Ishikawa (cell line): ENCODE results near the gene TMEM120B.

Source experiments
- CEBPB ChIP-seq: IDR thresholded peaks from 2 replicates; pipeline ENCODE4 v1.6.1; 2012
- CREB1 ChIP-seq: IDR thresholded peaks from 2 replicates; pipeline ENCODE4 v1.6.1; 2012; ENCODE audit warnings: low read depth
- EGR1 ChIP-seq: IDR thresholded peaks from 2 replicates; pipeline ENCODE4 v1.6.1; 2012
- EP300 ChIP-seq: IDR thresholded peaks from 2 replicates; pipeline ENCODE4 v1.6.1; 2012; ENCODE audit warnings: borderline replicate concordance
- FOXM1 ChIP-seq: IDR thresholded peaks from 2 replicates; pipeline ENCODE4 v1.6.1; 2012; ENCODE audit warnings: low read depth, borderline replicate concordance
- NFIC ChIP-seq: IDR thresholded peaks from 2 replicates; pipeline ENCODE4 v1.6.1; 2012
- RAD21 ChIP-seq: IDR thresholded peaks from 2 replicates; pipeline ENCODE4 v1.6.1; 2012; ENCODE audit warnings: low read depth
- TAF1 ChIP-seq: IDR thresholded peaks from 2 replicates; pipeline ENCODE4 v1.6.1; 2012; ENCODE audit warnings: low read depth, mild to moderate bottlenecking
- TCF12 ChIP-seq: IDR thresholded peaks from 2 replicates; pipeline ENCODE4 v1.6.1; 2012; ENCODE audit warnings: low read depth
- TEAD4 ChIP-seq: IDR thresholded peaks from 2 replicates; pipeline ENCODE4 v1.6.1; 2012
- YY1 ChIP-seq: IDR thresholded peaks from 2 replicates; pipeline ENCODE4 v1.6.1; 2012; ENCODE audit warnings: low read depth
- ZBTB7A ChIP-seq: IDR thresholded peaks from 2 replicates; pipeline ENCODE4 v1.6.1; 2012; ENCODE audit warnings: low read depth
- TF ChIP-seq, protein P1 (sequence below): IDR thresholded peaks from 2 replicates; pipeline ENCODE4 v1.6.1; 2012
- TF ChIP-seq, protein P2 (sequence below): IDR thresholded peaks from 2 replicates; pipeline ENCODE4 v1.6.1; 2012; ENCODE audit warnings: low read depth, mild to moderate bottlenecking
- TF ChIP-seq, protein P3 (sequence below): IDR thresholded peaks from 2 replicates; pipeline ENCODE4 v1.6.1; 2012

The TMEM120B gene

DNA sequence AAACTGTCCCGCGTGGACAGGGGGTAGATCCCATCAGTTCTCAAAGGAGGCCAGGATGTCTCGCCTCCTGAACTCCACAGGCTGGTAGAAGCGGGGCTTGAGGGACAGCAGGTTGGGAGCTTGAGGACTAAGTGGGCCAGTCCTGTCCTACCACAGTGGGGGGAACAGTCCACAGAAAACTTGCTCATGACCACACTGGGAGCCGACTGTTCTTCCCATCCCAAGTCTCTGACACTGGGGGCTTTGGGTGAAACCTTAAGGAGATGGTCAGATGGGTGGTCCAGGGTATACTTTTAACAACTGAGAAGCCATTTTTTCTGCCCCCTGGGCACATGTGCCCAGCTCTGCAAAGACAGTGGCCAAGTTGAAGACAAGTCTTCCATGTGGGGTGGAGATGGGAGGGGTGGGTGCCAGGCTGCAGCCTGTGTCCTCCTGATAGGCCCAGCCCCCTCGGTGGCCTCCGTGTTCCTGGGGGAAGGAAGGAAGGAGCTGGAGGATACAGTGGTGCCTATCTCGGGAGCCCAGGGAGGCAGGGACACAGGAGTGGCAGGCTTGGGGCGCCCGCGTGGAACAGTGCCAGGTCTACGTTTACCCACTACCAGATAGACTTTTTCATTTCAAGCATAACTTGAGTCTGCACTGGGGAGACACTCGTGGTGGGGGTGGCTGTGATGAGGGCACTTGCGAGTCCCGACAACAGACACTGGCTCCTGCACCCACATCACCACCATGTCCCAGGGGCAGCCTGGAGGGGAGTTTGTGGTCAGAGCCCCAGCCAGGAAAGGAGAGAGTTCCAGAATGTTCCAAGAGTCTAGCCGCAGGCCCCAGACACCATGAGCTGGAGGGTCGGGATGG lies 66.2 kb downstream of the TMEM120B start:
- TF ChIP-seq TCF12 (no peak), NFIC (no peak), FOXM1 (no peak)

DNA sequence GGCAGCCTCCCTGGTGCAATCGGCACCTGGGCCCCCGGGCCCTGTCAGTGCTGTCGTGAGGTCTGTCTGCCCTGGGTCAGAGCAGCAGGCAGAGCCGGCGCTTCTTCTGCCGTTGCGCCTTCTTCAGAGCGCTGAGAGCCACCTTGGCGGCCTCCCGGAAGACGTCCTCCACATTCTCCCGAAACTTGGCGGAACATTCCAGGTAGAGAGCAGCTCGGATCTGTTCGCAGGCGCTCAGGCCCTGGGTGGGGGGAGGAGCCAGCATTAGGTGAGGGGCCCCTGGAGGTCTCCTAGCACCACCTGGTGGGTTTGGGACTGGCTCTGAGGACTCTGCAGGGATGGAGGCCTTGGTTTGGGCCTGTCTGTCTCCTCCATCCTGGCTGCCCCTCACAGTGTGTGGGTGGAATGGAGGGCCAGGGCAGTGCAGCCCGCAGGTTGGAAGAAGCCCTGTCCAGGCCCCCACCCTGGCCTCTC lies 66.9 kb downstream of the TMEM120B start:
- TF ChIP-seq, protein P1, sequence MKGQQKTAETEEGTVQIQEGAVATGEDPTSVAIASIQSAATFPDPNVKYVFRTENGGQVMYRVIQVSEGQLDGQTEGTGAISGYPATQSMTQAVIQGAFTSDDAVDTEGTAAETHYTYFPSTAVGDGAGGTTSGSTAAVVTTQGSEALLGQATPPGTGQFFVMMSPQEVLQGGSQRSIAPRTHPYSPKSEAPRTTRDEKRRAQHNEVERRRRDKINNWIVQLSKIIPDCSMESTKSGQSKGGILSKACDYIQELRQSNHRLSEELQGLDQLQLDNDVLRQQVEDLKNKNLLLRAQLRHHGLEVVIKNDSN = no peak
- TF ChIP-seq FOXM1 (no peak), NFIC (no peak), RAD21 (no peak), CEBPB (no peak), TEAD4 (no peak), CREB1 (no peak), TCF12 (no peak)

DNA sequence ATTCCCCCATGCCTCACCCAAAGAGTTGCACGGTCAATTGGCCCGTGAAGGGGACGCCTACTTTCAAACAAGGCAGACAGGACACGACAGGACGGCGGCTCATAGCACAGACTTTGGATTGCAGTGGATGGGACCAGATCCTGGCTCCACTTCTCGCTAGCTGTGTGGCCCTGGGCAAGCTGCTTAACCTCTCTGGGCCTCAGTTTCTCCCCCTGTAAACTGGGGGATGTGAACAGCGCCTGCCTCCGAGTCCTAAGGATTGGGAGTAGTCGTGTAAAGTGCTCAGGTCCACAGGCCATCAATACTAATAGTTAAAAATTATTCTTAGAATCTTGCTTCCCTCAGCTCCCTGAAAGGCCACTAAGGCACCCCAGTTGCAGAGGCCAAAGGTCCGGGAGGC lies 67.9 kb downstream of the TMEM120B start:
- TF ChIP-seq, protein P1 = no peak
- TF ChIP-seq TEAD4 (no peak), EGR1 (no peak), TAF1 (no peak), CREB1 (no peak), NFIC (no peak), YY1 (no peak)
- TF ChIP-seq, protein P2, sequence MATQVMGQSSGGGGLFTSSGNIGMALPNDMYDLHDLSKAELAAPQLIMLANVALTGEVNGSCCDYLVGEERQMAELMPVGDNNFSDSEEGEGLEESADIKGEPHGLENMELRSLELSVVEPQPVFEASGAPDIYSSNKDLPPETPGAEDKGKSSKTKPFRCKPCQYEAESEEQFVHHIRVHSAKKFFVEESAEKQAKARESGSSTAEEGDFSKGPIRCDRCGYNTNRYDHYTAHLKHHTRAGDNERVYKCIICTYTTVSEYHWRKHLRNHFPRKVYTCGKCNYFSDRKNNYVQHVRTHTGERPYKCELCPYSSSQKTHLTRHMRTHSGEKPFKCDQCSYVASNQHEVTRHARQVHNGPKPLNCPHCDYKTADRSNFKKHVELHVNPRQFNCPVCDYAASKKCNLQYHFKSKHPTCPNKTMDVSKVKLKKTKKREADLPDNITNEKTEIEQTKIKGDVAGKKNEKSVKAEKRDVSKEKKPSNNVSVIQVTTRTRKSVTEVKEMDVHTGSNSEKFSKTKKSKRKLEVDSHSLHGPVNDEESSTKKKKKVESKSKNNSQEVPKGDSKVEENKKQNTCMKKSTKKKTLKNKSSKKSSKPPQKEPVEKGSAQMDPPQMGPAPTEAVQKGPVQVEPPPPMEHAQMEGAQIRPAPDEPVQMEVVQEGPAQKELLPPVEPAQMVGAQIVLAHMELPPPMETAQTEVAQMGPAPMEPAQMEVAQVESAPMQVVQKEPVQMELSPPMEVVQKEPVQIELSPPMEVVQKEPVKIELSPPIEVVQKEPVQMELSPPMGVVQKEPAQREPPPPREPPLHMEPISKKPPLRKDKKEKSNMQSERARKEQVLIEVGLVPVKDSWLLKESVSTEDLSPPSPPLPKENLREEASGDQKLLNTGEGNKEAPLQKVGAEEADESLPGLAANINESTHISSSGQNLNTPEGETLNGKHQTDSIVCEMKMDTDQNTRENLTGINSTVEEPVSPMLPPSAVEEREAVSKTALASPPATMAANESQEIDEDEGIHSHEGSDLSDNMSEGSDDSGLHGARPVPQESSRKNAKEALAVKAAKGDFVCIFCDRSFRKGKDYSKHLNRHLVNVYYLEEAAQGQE = no peak
- TF ChIP-seq, protein P3, sequence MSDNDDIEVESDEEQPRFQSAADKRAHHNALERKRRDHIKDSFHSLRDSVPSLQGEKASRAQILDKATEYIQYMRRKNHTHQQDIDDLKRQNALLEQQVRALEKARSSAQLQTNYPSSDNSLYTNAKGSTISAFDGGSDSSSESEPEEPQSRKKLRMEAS = no peak

DNA sequence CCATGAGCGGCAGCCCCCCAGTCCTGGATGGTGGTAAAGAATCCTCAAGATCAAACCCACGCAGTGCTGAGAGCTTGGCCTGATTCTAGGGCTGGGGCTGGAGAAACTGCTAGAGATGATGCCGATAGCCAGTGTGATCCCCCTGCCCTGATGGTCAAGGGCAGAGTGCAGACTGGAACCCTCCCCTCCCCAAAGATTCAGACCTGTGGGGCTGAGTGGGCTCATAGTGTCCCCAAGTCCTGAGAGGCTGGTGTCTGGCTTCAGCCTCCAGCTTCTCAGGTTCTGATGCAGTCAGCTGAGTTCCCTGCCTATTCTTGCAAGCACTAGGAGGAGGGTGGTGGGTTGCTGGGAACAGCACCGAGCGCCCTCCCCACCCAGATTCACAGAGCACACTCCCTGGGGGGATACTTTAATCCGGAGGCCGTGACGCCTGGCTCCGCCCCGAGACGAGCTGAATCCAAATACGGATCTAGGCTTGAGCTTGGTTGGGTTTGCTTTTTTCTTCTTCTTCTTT lies 69.0 kb downstream of the TMEM120B start:
- TF ChIP-seq TAF1 (no peak), ZBTB7A (no peak), TEAD4 (no peak), RAD21 (no peak), EP300 (no peak), CREB1 (no peak), EGR1 (no peak), YY1 (no peak), TCF12 (no peak), CEBPB (no peak), NFIC (no peak), FOXM1 (no peak)
- TF ChIP-seq, protein P3 = no peak
- TF ChIP-seq, protein P1 = no peak
- TF ChIP-seq, protein P2 = no peak

DNA sequence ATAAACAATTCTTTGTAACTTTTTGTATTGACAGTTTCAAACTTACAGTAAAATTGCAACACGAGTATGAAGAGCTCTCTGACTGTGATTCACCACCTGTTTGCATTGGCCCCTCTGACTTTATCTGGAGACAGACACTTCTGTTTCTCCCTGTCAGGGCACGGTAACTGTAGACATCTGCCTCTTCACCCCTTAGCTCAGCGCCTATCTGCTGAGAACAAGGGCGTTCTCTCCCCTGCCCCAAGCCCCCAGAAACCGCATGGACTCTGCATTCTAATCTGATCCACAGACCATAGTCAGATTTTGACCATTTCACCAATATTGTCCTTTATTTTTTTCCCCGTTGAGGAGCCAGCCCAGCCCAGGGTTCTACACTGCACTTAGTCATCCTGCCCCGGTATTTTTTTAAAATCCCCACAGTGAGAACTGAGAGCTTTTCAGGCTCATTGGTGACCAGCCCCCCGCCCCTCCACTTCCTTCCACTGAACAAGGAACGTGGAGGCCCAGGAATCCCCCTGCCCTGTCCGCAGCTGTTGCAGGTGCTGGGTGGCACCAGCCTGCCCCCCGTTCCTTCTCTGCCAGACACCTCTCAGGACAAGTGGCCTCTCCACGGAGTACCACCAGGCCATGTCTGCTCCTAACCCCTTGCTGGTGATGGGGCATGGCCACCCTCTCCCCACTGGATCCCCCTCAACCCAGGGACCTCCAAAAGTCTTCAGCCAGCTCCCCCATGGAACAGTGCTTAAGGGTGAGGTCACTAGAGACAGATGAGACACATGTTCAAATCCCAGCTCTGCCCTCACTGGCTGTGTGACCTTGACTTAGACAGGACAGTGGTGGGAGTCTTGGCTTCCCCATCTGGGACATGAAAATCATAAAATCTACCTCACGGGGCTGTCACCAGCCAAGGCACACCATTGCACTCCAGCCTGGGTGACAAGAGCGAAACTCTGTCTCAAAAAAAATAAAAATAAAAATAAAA lies 69.7 kb downstream of the TMEM120B start:
- TF ChIP-seq, protein P2 = no peak
- no peak for TF ChIP-seq TEAD4
